Loucy (cell line): ENCODE data around the gene GCH1.
"Not testable (repeated sequence)": the region's sequence is repeated elsewhere in the genome, so short reads cannot be mapped to it uniquely, and the experiment has no call there.

Source experiments
- H2AFZ ChIP-seq: fragments of 200-600 bp; sonication (generic); 2 replicates; pipeline ENCODE4 v1.6.0; 2016; ENCODE audit warnings: antibody characterized with exemption, mild to moderate bottlenecking, low read length, moderate library complexity
- H3F3A ChIP-seq: fragments of 200-600 bp; 2 replicates; pipeline ENCODE4 v1.6.0; 2016; ENCODE audit warnings: antibody characterized with exemption, low read depth, mild to moderate bottlenecking
- H3K27me3 ChIP-seq: fragments of 200-600 bp; sonication (generic); 2 replicates; pipeline ENCODE4 v1.6.1; 2014; ENCODE audit warnings: low read length, mild to moderate bottlenecking; ENCODE audit not compliant: insufficient read depth, poor library complexity, severe bottlenecking
- H3K36me3 ChIP-seq: fragments of 200-600 bp; sonication (generic); 2 replicates; pipeline ENCODE4 v1.6.1; 2016; ENCODE audit warnings: low read length; ENCODE audit not compliant: insufficient read depth
- H3K4me1 ChIP-seq: fragments of 200-600 bp; sonication (generic); 2 replicates; pipeline ENCODE4 v1.5.1; 2014; ENCODE audit warnings: low read length, mild to moderate bottlenecking; ENCODE audit not compliant: insufficient read depth, poor library complexity, severe bottlenecking
- H3K4me2 ChIP-seq: fragments of 200-600 bp; sonication (generic); 2 replicates; pipeline ENCODE4 v1.6.0; 2014; ENCODE audit warnings: antibody characterized with exemption, low read length, low read depth, mild to moderate bottlenecking; ENCODE audit not compliant: poor library complexity, severe bottlenecking
- H3K4me3 ChIP-seq: fragments of 200-600 bp; sonication (generic); 2 replicates; pipeline ENCODE4 v1.5.1; 2014; ENCODE audit warnings: low read length, mild to moderate bottlenecking, mixed read lengths; ENCODE audit not compliant: poor library complexity, severe bottlenecking
- H3K79me2 ChIP-seq: fragments of 200-600 bp; sonication (generic); 2 replicates; pipeline ENCODE4 v1.6.1; 2014; ENCODE audit warnings: low read length; ENCODE audit not compliant: insufficient read depth
- H3K9ac ChIP-seq: fragments of 200-600 bp; sonication (generic); 2 replicates; pipeline ENCODE4 v1.6.0; 2014; ENCODE audit warnings: mild to moderate bottlenecking, low read depth, low read length, moderate library complexity; ENCODE audit not compliant: poor library complexity, severe bottlenecking
- H3K9me2 ChIP-seq: fragments of 200-600 bp; sonication (generic); replicated peaks from 2 replicates; pipeline ENCODE4 v1.6.1; 2016; ENCODE audit warnings: low read depth, low read length, mixed read lengths
- H3K9me3 ChIP-seq: fragments of 200-600 bp; sonication (generic); 2 replicates; pipeline ENCODE4 v1.6.1; 2014; ENCODE audit warnings: mild to moderate bottlenecking, antibody characterized with exemption, low read length, low read depth; ENCODE audit not compliant: insufficient read depth
- H4K20me1 ChIP-seq: fragments of 200-600 bp; sonication (generic); 2 replicates; pipeline ENCODE4 v1.6.0; 2014; ENCODE audit warnings: antibody characterized with exemption, low read length, mild to moderate bottlenecking; ENCODE audit not compliant: insufficient read depth, poor library complexity, severe bottlenecking
- CTCF ChIP-seq: fragments of 200-600 bp; sonication (generic); conservative IDR thresholded peaks from 2 replicates; pipeline ENCODE4 v1.5.1; 2014; ENCODE audit warnings: mild to moderate bottlenecking, antibody characterized with exemption, low read length
- EZH2phosphoT487 ChIP-seq: fragments of 200-600 bp; IDR thresholded peaks from 2 replicates; pipeline ENCODE4 v1.6.1; 2018; ENCODE audit warnings: antibody characterized with exemption, mild to moderate bottlenecking, moderate library complexity, borderline replicate concordance

Gene GCH1

GRCh38 chr14:54928216-54928615 lies 25.6 kb upstream of the GCH1 start:
- H3K79me2 ChIP-seq, result no peaks in the 10 kb centered on the region
- no peaks in the 10 kb centered on the region for H3F3A ChIP-seq
- H3K9me2 ChIP-seq, result no peaks in the 10 kb centered on the region
- H3K36me3 ChIP-seq, result no peaks in the 10 kb centered on the region
- H4K20me1 ChIP-seq, result no peaks in the 10 kb centered on the region
- H3K9ac ChIP-seq, result no peak overlapping the region
- no peak overlapping the region for H3K4me2 ChIP-seq
- no peak for TF ChIP-seq CTCF
- TF ChIP-seq EZH2phosphoT487, result no peak
- H3K4me1 ChIP-seq, result no peaks in the 10 kb centered on the region
- no peak overlapping the region for H3K4me3 ChIP-seq
- H3K9me3 ChIP-seq, result no peaks in the 10 kb centered on the region
- H2AFZ ChIP-seq, result no peak overlapping the region
- H3K27me3 ChIP-seq, result no peaks in the 10 kb centered on the region

GRCh38 chr14:54927551-54927950 lies 24.9 kb upstream of the GCH1 start:
- H3K4me3 ChIP-seq, result no peak overlapping the region
- H4K20me1 ChIP-seq, result no peaks in the 10 kb centered on the region
- H3K79me2 ChIP-seq, result no peaks in the 10 kb centered on the region
- no peaks in the 10 kb centered on the region for H3K9me3 ChIP-seq
- no peaks in the 10 kb centered on the region for H3K9me2 ChIP-seq
- no peaks in the 10 kb centered on the region for H3K4me1 ChIP-seq
- TF ChIP-seq CTCF, result no peak
- no peak for TF ChIP-seq EZH2phosphoT487
- H3K27me3 ChIP-seq, result no peaks in the 10 kb centered on the region
- H3K9ac ChIP-seq, result no peak overlapping the region
- 0 out of 2 replicates have a peak overlapping the region, but pooled peaks have one; percentile 6 for H2AFZ ChIP-seq
- no peak overlapping the region for H3K4me2 ChIP-seq
- no peaks in the 10 kb centered on the region for H3K36me3 ChIP-seq
- H3F3A ChIP-seq, result no peaks in the 10 kb centered on the region

GRCh38 chr14:54926570-54926969 lies 23.9 kb upstream of the GCH1 start:
- not testable (repeated sequence) for H3K27me3 ChIP-seq, H3K9ac ChIP-seq, H4K20me1 ChIP-seq, H3K4me1 ChIP-seq, H2AFZ ChIP-seq, H3K9me3 ChIP-seq, H3K4me3 ChIP-seq, H3K79me2 ChIP-seq, H3K36me3 ChIP-seq, H3K9me2 ChIP-seq, H3K4me2 ChIP-seq, H3F3A ChIP-seq

- TF ChIP-seq CTCF (no peak), EZH2phosphoT487 (no peak)
- Histone ChIP-seq H4K20me1 (no peaks in the 10 kb centered on the region), H3K27me3 (no peaks in the 10 kb centered on the region), H3K4me2 (no peak overlapping the region), H3K4me1 (no peaks in the 10 kb centered on the region), H3K4me3 (no peak overlapping the region), H3K9me2 (no peaks in the 10 kb centered on the region), H3F3A (no peaks in the 10 kb centered on the region), H3K9ac (no peak overlapping the region), H2AFZ (0 out of 2 replicates have a peak overlapping the region, but pooled peaks have one; percentile 19), H3K9me3 (no peaks in the 10 kb centered on the region), H3K79me2 (no peaks in the 10 kb centered on the region), H3K36me3 (no peaks in the 10 kb centered on the region)
Measured at GRCh38 chr14:54922598-54922997, 20.0 kb upstream of the GCH1 start.
